Dendritic cell treated with granulocyte-macrophage colony-stimulating factor and Interleukin-4, amounts not matched to agents 40 ng/mL and 50 ng/mL, for 4 days (primary cell): ENCODE measurements around the gene PLPP6.

ENCODE experiments used
- H3K27ac Mint-ChIP-seq: one replicate; pipeline ENCODE4 v1.8.0; 2022; ENCODE audit warnings: mild to moderate bottlenecking, mixed read lengths
- H3K27me3 Mint-ChIP-seq: one replicate; pipeline ENCODE4 v1.8.0; 2022; ENCODE audit warnings: mild to moderate bottlenecking, mixed read lengths
- H3K36me3 Mint-ChIP-seq: one replicate; pipeline ENCODE4 v1.8.0; 2022; ENCODE audit warnings: low read depth, mixed read lengths
- H3K4me1 Mint-ChIP-seq: one replicate; pipeline ENCODE4 v1.8.0; 2022; ENCODE audit warnings: low read depth, mixed read lengths
- H3K4me3 Mint-ChIP-seq: one replicate; pipeline ENCODE4 v1.8.0; 2022; ENCODE audit warnings: mild to moderate bottlenecking, moderate library complexity, mixed read lengths
- H3K9me3 Mint-ChIP-seq: one replicate; pipeline ENCODE4 v1.8.0; 2022; ENCODE audit warnings: mixed read lengths
- intact Hi-C: fragments of 100-400 bp; cut with micrococcal nuclease; formaldehyde crosslinking; loops from one replicate; pipeline ENCODE4 v1.15.0; 2022

Gene PLPP6

DNA sequence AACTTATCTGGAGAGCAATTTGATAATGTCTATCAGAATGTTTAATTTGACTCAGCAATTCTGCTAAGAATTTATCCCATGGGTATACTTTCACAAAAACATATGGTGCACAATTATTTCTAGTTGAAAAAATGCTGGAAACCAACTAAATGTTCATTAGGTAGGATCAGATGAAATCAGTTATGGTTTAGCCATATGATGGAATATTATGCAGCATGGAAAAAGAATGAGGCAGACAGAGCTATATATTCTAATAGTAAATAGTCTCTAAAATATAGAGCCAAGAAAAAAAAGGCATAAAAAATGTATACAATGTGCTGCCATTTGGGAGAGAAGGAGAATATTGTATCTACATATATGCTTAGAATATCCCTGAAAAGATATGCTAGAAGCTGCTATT lies 7.8 kb downstream of the PLPP6 start:
- Mint-ChIP-seq H3K9me3 (no peaks in the 10 kb centered on the region), H3K36me3 (no peaks in the 10 kb centered on the region), H3K27ac (no peak overlapping the region), H3K4me1 (peaks cover 13% of the 10 kb centered on the region), H3K4me3 (no peak overlapping the region), H3K27me3 (peaks cover 26% of the 10 kb centered on the region)
- intact Hi-C loops, result loop anchor here (10.0 kb wide), 2 partner anchors 315 to 1145 kb away; partner anchors contain the start of genes JAK2 and RFX3

DNA sequence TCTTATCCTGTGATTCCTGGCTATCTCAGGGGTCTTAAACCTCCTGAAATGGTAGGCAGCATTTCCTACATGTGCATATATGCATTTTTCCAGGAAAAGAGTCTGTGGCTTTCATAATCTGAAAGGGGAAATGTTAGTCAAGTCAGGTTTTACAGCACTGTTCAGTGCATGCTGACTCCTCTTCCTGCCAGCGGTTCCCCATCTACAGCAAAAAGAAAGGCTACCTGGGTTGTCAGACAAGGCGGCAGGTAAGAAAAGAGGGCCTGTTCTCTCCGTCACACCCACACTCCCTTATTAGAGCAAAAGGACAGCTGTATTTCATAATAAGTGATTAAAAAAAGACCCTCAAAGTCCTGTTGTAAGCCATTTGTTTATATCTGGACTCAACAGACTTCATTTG lies 8.5 kb downstream of the PLPP6 start:
- no peaks in the 10 kb centered on the region for H3K36me3 Mint-ChIP-seq
- H3K27me3 Mint-ChIP-seq, result peaks cover 26% of the 10 kb centered on the region
- no peak overlapping the region for H3K27ac Mint-ChIP-seq
- intact Hi-C loops, result loop anchor here (10.0 kb wide), 2 partner anchors 314 to 1146 kb away; partner anchors contain the start of genes JAK2 and RFX3
- H3K4me1 Mint-ChIP-seq, result peaks cover 15% of the 10 kb centered on the region
- no peaks in the 10 kb centered on the region for H3K9me3 Mint-ChIP-seq
- no peak overlapping the region for H3K4me3 Mint-ChIP-seq

GRCh38 chr9:4671737-4672136 lies 9.6 kb downstream of the PLPP6 start:
- intact Hi-C loops, result loop anchor here (10.0 kb wide), 2 partner anchors 313 to 1147 kb away; partner anchors contain the start of genes JAK2 and RFX3
- Mint-ChIP-seq H3K27me3 (peaks cover 18% of the 10 kb centered on the region), H3K4me3 (no peak overlapping the region), H3K4me1 (peaks cover 10% of the 10 kb centered on the region), H3K9me3 (no peaks in the 10 kb centered on the region), H3K36me3 (no peaks in the 10 kb centered on the region), H3K27ac (no peak overlapping the region)

GRCh38 chr9:4674783-4675182 lies 12.7 kb downstream of the PLPP6 start:
- Mint-ChIP-seq H3K9me3 (no peaks in the 10 kb centered on the region), H3K4me1 (peaks cover 10% of the 10 kb centered on the region), H3K27me3 (peaks cover 1% of the 10 kb centered on the region), H3K36me3 (no peaks in the 10 kb centered on the region), H3K4me3 (no peak overlapping the region), H3K27ac (no peak overlapping the region)
- intact Hi-C loops, result loop anchor here (5.0 to 10.0 kb wide), 3 partner anchors 68 to 1150 kb away; partner anchors contain the start of genes AK3, JAK2 and RFX3

- Mint-ChIP-seq H3K4me1 (peaks cover 10% of the 10 kb centered on the region), H3K36me3 (no peaks in the 10 kb centered on the region), H3K27ac (no peak overlapping the region), H3K4me3 (no peak overlapping the region), H3K9me3 (no peaks in the 10 kb centered on the region), H3K27me3 (peaks cover 1% of the 10 kb centered on the region)
- intact Hi-C loops, result loop anchor here (5.0 to 10.0 kb wide), 3 partner anchors 65 to 1153 kb away; partner anchors contain the start of genes AK3, JAK2 and RFX3
These were observed 15.3 kb downstream of the PLPP6 start for GRCh38 chr9:4677392-4677791.

- no peak overlapping the region for H3K4me3 Mint-ChIP-seq
- peaks cover 15% of the 10 kb centered on the region for H3K4me1 Mint-ChIP-seq
- intact Hi-C loops, result loop anchor here (1.0 to 10.0 kb wide), 5 partner anchors 16 to 1154 kb away; partner anchors contain the start of genes AK3, JAK2, PLPP6 and RFX3
- H3K27ac Mint-ChIP-seq, result no peak overlapping the region
- peaks cover 1% of the 10 kb centered on the region for H3K27me3 Mint-ChIP-seq
- H3K36me3 Mint-ChIP-seq, result peaks cover 7% of the 10 kb centered on the region
- no peaks in the 10 kb centered on the region for H3K9me3 Mint-ChIP-seq
These were observed 16.7 kb downstream of the PLPP6 start for GRCh38 chr9:4678679-4679267.

GRCh38 chr9:4679268-4680172 lies 17.4 kb downstream of the PLPP6 start, which contains the start of gene CDC37L1:
CDC37L1 (plus strand) TSS chr9:4679569; CDS start chr9:4679768, 199 bp downstream.
- no peak within 1 kb of the TSS for H3K4me3 Mint-ChIP-seq
- peaks cover 15% of the 10 kb centered on the region for H3K4me1 Mint-ChIP-seq
- no peaks in the 10 kb centered on the region for H3K9me3 Mint-ChIP-seq
- H3K27me3 Mint-ChIP-seq, result peaks cover 1% of the 10 kb centered on the region
- H3K36me3 Mint-ChIP-seq, result peaks cover 7% of the 10 kb centered on the region
- H3K27ac Mint-ChIP-seq, result no peak within 1 kb of the TSS
- intact Hi-C loops, result loop anchor here (1.0 to 10.0 kb wide), 6 partner anchors 17 to 1835 kb away; partner anchors contain the start of genes AK3, JAK2, PLPP6 and PUM3

GRCh38 chr9:4680173-4680525 lies 18.1 kb downstream of the PLPP6 start:
- Mint-ChIP-seq H3K27me3 (peaks cover 1% of the 10 kb centered on the region), H3K36me3 (peaks cover 14% of the 10 kb centered on the region), H3K4me1 (peaks cover 14% of the 10 kb centered on the region), H3K27ac (no peak overlapping the region), H3K9me3 (no peaks in the 10 kb centered on the region), H3K4me3 (no peak overlapping the region)
- intact Hi-C loops, result loop anchor here (10.0 kb wide), 1 partner anchor 1835 kb away; the partner anchor contains the start of gene PUM3

DNA sequence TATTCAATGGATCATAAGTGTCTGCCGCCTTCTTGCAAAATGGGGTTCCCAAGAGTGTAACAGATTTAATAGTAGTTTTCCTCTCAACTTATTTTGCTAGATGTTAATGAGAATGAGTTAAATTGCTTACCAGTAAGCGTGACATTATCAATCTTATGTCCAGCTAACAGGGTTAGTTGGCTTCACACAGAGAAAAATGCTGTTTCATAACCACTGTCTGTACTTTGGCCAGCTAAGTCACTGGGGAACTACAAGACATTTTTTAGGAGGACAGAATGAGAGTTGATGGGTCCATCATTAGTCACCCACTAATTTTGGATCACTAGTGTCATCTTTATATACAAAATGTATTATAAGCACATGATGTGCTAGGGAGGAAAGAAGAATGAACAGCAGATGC lies 18.7 kb downstream of the PLPP6 start:
- Mint-ChIP-seq H3K4me3 (no peak overlapping the region), H3K27ac (no peak overlapping the region), H3K36me3 (peaks cover 20% of the 10 kb centered on the region), H3K4me1 (peaks cover 8% of the 10 kb centered on the region), H3K9me3 (no peaks in the 10 kb centered on the region), H3K27me3 (peaks cover 1% of the 10 kb centered on the region)
- intact Hi-C loops, result loop anchor here (10.0 kb wide), 1 partner anchor 1836 kb away; the partner anchor contains the start of gene PUM3

DNA sequence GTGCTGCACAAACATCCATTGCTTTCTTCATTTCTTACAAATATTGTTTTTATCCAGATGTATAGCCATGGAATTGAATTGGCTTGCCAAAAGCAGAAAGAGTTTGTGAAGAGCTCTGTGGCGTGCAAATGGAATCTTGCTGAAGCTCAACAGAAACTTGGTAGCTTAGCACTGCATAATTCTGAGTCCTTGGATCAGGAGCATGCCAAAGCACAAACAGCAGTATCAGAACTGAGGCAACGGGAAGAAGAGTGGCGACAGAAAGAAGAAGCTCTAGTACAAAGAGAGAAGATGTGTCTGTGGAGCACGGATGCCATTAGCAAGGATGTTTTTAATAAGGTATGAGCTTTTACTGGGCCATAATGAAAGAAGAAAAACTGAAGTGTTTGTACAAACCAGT lies 22.7 kb downstream of the PLPP6 start:
- Mint-ChIP-seq H3K9me3 (no peaks in the 10 kb centered on the region), H3K27ac (no peak overlapping the region)
- intact Hi-C loops, result loop anchor here (10.0 kb wide), 1 partner anchor 1840 kb away; the partner anchor contains the start of gene PUM3

GRCh38 chr9:4686112-4686511 lies 24.0 kb downstream of the PLPP6 start:
- H3K27ac Mint-ChIP-seq, result no peak overlapping the region
- no peak overlapping the region for H3K4me3 Mint-ChIP-seq
- intact Hi-C loops, result loop anchor here (10.0 kb wide), 1 partner anchor 1841 kb away; the partner anchor contains the start of gene PUM3
- peaks cover 5% of the 10 kb centered on the region for H3K4me1 Mint-ChIP-seq
- H3K9me3 Mint-ChIP-seq, result no peaks in the 10 kb centered on the region
- peaks cover 50% of the 10 kb centered on the region for H3K36me3 Mint-ChIP-seq
- no peaks in the 10 kb centered on the region for H3K27me3 Mint-ChIP-seq

More for the DNA sequence above, 22.7 kb downstream of the PLPP6 start:
- Mint-ChIP-seq H3K27me3 (no peaks in the 10 kb centered on the region), H3K4me3 (no peak overlapping the region), H3K36me3 (peaks cover 37% of the 10 kb centered on the region), H3K4me1 (peaks cover 5% of the 10 kb centered on the region)

GRCh38 chr9:4686584-4686983 lies 24.5 kb downstream of the PLPP6 start:
- Mint-ChIP-seq H3K4me1 (peaks cover 5% of the 10 kb centered on the region), H3K27me3 (no peaks in the 10 kb centered on the region), H3K27ac (no peak overlapping the region), H3K4me3 (no peak overlapping the region), H3K9me3 (no peaks in the 10 kb centered on the region), H3K36me3 (peaks cover 55% of the 10 kb centered on the region)
- intact Hi-C loops, result loop anchor here (10.0 kb wide), 1 partner anchor 1842 kb away; the partner anchor contains the start of gene PUM3

DNA sequence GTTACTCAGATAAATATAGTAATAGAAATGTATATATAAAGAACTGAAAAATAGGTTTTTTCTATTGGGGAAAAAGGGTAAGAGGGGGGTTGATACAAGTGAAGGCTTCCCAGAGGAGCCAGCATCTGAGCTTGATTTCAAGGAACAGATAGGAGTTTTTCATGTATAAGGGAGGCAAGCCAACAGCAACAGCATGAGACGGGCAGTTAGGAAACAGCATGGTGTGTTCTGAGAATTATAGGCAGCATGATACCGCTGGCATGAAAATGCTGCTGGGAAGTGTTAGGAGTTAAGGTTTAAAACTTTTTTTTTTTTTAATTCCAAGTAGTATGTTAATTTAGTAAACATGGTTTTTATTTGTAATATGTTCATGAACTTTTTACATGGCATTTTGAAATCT lies 26.9 kb downstream of the PLPP6 start:
- Mint-ChIP-seq H3K27ac (no peak overlapping the region), H3K9me3 (no peaks in the 10 kb centered on the region), H3K4me1 (peaks cover 5% of the 10 kb centered on the region), H3K4me3 (no peak overlapping the region), H3K36me3 (peaks cover 61% of the 10 kb centered on the region), H3K27me3 (no peaks in the 10 kb centered on the region)
- intact Hi-C loops, result loop anchor here (10.0 kb wide), 1 partner anchor 1844 kb away; the partner anchor contains the start of gene PUM3
